ENCODE results near the gene NRP2.

NRP2 gene

GRCh38 chr2:205755923-205756322, 73.6 kb downstream of the NRP2 start:
- DNase-seq (ENCODE audit: low read depth in 2 of 2), result no peak

GRCh38 chr2:205757271-205757670, 75.0 kb downstream of the NRP2 start:
- no peak for DNase-seq (ENCODE audit: low read depth in 2 of 2)

- no peak for DNase-seq (ENCODE audit: low read depth in 2 of 2)
Observed at GRCh38 chr2:205758051-205758450, 75.8 kb downstream of the NRP2 start.

GRCh38 chr2:205758500-205758899, 76.2 kb downstream of the NRP2 start:
- DNase-seq (ENCODE audit: low read depth in 2 of 2), result no peak

GRCh38 chr2:205759257-205759656, 77.0 kb downstream of the NRP2 start:
- DNase-seq (ENCODE audit: low read depth in 2 of 2), result no peak

- DNase-seq (ENCODE audit: low read depth in 2 of 2), result no peak
Observed at GRCh38 chr2:205759732-205760131, 77.4 kb downstream of the NRP2 start.

GRCh38 chr2:205760157-205760556, 77.9 kb downstream of the NRP2 start:
- DNase-seq (ENCODE audit: low read depth in 2 of 2), result no peak

- DNase-seq (ENCODE audit: low read depth in 2 of 2), result no peak
Observed at GRCh38 chr2:205761421-205761820, 79.1 kb downstream of the NRP2 start.

- no peak for DNase-seq (ENCODE audit: low read depth in 2 of 2)
Observed at GRCh38 chr2:205762881-205763280, 80.6 kb downstream of the NRP2 start.

- DNase-seq (ENCODE audit: low read depth in 2 of 2), result no peak
Observed at GRCh38 chr2:205763708-205764211, 81.5 kb downstream of the NRP2 start.

GRCh38 chr2:205764270-205764746, 82.0 kb downstream of the NRP2 start:
- no peak for DNase-seq (ENCODE audit: low read depth in 2 of 2)

- no peak for DNase-seq (ENCODE audit: low read depth in 2 of 2)
Observed at GRCh38 chr2:205765151-205765550, 82.8 kb downstream of the NRP2 start.

GRCh38 chr2:205766779-205767359, 84.6 kb downstream of the NRP2 start:
- peak in 1 of 2 donors; percentile 19 for DNase-seq (ENCODE audit: low read depth in 2 of 2)

GRCh38 chr2:205767617-205768016, 85.3 kb downstream of the NRP2 start:
- DNase-seq (ENCODE audit: low read depth in 2 of 2), result no peak

GRCh38 chr2:205768341-205768740, 86.0 kb downstream of the NRP2 start:
- DNase-seq (ENCODE audit: low read depth in 2 of 2), result no peak

GRCh38 chr2:205768815-205769494, 86.7 kb downstream of the NRP2 start:
- no peak for DNase-seq (ENCODE audit: low read depth in 2 of 2)

GRCh38 chr2:205769495-205769850, 87.2 kb downstream of the NRP2 start:
- DNase-seq (ENCODE audit: low read depth in 2 of 2), result no peak

GRCh38 chr2:205769879-205770278, 87.6 kb downstream of the NRP2 start:
- DNase-seq (ENCODE audit: low read depth in 2 of 2), result no peak

GRCh38 chr2:205770577-205770976, 88.3 kb downstream of the NRP2 start:
- no peak for DNase-seq (ENCODE audit: low read depth in 2 of 2)

GRCh38 chr2:205771031-205771430, 88.7 kb downstream of the NRP2 start:
- DNase-seq (ENCODE audit: low read depth in 2 of 2), result no peak

GRCh38 chr2:205771666-205772065, 89.4 kb downstream of the NRP2 start:
- no peak for DNase-seq (ENCODE audit: low read depth in 2 of 2)

- DNase-seq (ENCODE audit: low read depth in 2 of 2), result no peak
Observed at GRCh38 chr2:205772983-205773382, 90.7 kb downstream of the NRP2 start.

GRCh38 chr2:205773989-205774388, 91.7 kb downstream of the NRP2 start:
- DNase-seq (ENCODE audit: low read depth in 2 of 2), result no peak

Data from stimulated activated CD8-positive, alpha-beta memory T cell treated with anti-CD3 and anti-CD28 coated beads, Interleukin-15, amount 100 ng/mL, for 4 hours (primary cell).